ENCODE measurements around the gene AUH. TPM values are rescaled to one million over a fixed set of nuclear protein-coding genes. Genes with fewer than 3 reads are reported as not detected.

AUH gene
- total and polyA plus RNA-seq, 10 of the 15 experiments (the other 5 are each of a cell fraction or from before 2014, with no cell fraction given) = 1.7 to 7.3 (median 4.6) TPM

GRCh38 chr9:91195372-91196012 lies 166.2 kb downstream of the AUH start:
- Histone ChIP-seq H3K27me3 (replicated peaks in 1 of 2; ENCODE audit: control insufficient read depth in 2 of 2, insufficient read depth in 2 of 2, low read length in 1 of 2) (no peaks in the 10 kb centered on the region; a peak in 2 of 4 replicates), H2AFZ (ENCODE audit: control insufficient read depth, low read depth, low read length) (no peak overlapping the region), H3K36me3 (ENCODE audit: control insufficient read depth in 2 of 2, insufficient read depth in 2 of 2, low read length in 1 of 2) (no peaks in the 10 kb centered on the region), H3K9me3 (replicated peaks; ENCODE audit: control insufficient read depth, insufficient read depth, low read length) (no peaks in the 10 kb centered on the region; the same call in 1 of the 3 replicates), H3K27ac (ENCODE audit: control insufficient read depth, insufficient read depth) (no peak overlapping the region), H4K20me1 (ENCODE audit: control insufficient read depth, insufficient read depth) (no peaks in the 10 kb centered on the region), H3K9ac (ENCODE audit: control insufficient read depth, insufficient read depth, low read length) (no peak overlapping the region), H3K4me2 (ENCODE audit: control insufficient read depth, insufficient read depth) (no peak overlapping the region), H3K4me1 (ENCODE audit: control insufficient read depth, insufficient read depth, low read length) (peaks cover 23% of the 10 kb centered on the region), H3K4me3 (no peak overlapping the region), H3K79me2 (ENCODE audit: control insufficient read depth, insufficient read depth, low read length) (no peaks in the 10 kb centered on the region)
- no TSS peak for BruUV-seq (replicated peaks)
- TF ChIP-seq USF1 (IDR thresholded peaks at IDR 0.05; ENCODE audit: borderline replicate concordance, extremely low read length, insufficient read depth, low read depth, low read length) = no peak
- TF ChIP-seq PKNOX1 (IDR thresholded peaks at IDR 0.05) = no peak
- TF ChIP-seq YBX1 (IDR thresholded peaks at IDR 0.05) = no peak
- no peak for TF ChIP-seq PRDM15 (CRISPR knock-in tag; IDR thresholded peaks at IDR 0.05)
- TF ChIP-seq MTA2 (IDR thresholded peaks at IDR 0.05; ENCODE audit: low read depth) = no peak
- TF ChIP-seq RFX5 (IDR thresholded peaks at IDR 0.05; ENCODE audit: low read depth, low read length) = no peak
- no peak for TF ChIP-seq RELB (IDR thresholded peaks at IDR 0.05; ENCODE audit: low read depth)
- no peak for TF ChIP-seq POLR2AphosphoS2 (IDR thresholded peaks at IDR 0.05; ENCODE audit: low read depth, low read length)
- ChIA-PET SMC1A (ENCODE audit: uncharacterized antibody, unreplicated experiment) (interaction anchor here (1.3 kb wide), 1 partner anchor 12 kb away, joined by 3 read pairs; no protein-coding TSS in a partner anchor), POLR2A (no interaction called here), RAD21 (ENCODE audit: unreplicated experiment) (no interaction called here), CTCF (no interaction called here)
- in situ Hi-C loops (cut with MboI) = no loop called here
- no peak for ATAC-seq
- WGBS (ENCODE audit: insufficient coverage, insufficient replicate concordance, low lambda C conversion rate, missing lambda C conversion rate) = 86% methylated on average over 5 of the region's 5 CpGs
- intact Hi-C loops (cut with micrococcal nuclease; ENCODE audit: unreplicated experiment) = loop anchor here (10.0 kb wide), 1 partner anchor 159 kb away; no protein-coding TSS in a partner anchor
- no peak for DNase-seq (ENCODE audit: low read depth, low spot score)
- FAIRE-seq = no peak
